Activated CD8-positive, alpha-beta T cell treated with anti-CD3 and anti-CD28 coated beads for 36 hours (primary cell): Measurements from ENCODE around the gene TACC3. TPM values are rescaled to one million over a fixed set of nuclear protein-coding genes. Genes with fewer than 3 reads are reported as not detected.

Experiments
- ATAC-seq: fragments of 200-7000 bp; cut with Tn5 transposase; one replicate; pipeline ENCODE4 v1.10.0; 2021; ENCODE audit warnings: mild to moderate bottlenecking, moderate library complexity
- CTCF ChIA-PET: fragments of 350-600 bp; sonication (Branson Sonifier 250); formaldehyde crosslinking; loops from one replicate; lab custom pipeline; 2021; ENCODE audit warnings: antibody characterized with exemption; lab: Charles Lee
- POLR2A ChIA-PET: fragments of 350-600 bp; sonication (Branson Sonifier 250); formaldehyde crosslinking; loops from one replicate; lab custom pipeline; 2021; ENCODE audit warnings: antibody characterized with exemption; lab: Charles Lee
- DNase-seq: peaks from one replicate; pipeline ENCODE4 v3.0.0-alpha.2; 2020
- H3K27ac Mint-ChIP-seq: one replicate; pipeline ENCODE4 v1.8.0; 2021; ENCODE audit warnings: mild to moderate bottlenecking, mixed read lengths
- H3K27me3 Mint-ChIP-seq: one replicate; pipeline ENCODE4 v1.8.0; 2021; ENCODE audit warnings: mixed read lengths
- H3K36me3 Mint-ChIP-seq: one replicate; pipeline ENCODE4 v1.8.0; 2021; ENCODE audit warnings: low read depth, mixed read lengths
- H3K4me1 Mint-ChIP-seq: one replicate; pipeline ENCODE4 v1.8.0; 2021; ENCODE audit warnings: low read depth, mixed read lengths
- H3K4me3 Mint-ChIP-seq: one replicate; pipeline ENCODE4 v1.8.0; 2021; ENCODE audit warnings: mild to moderate bottlenecking, moderate library complexity, mixed read lengths
- H3K9me3 Mint-ChIP-seq: one replicate; pipeline ENCODE4 v1.8.0; 2021; ENCODE audit warnings: mixed read lengths
- intact Hi-C: fragments of 100-400 bp; cut with micrococcal nuclease; formaldehyde crosslinking; loops from one replicate; pipeline ENCODE4 v1.10.0; 2022
- total RNA-seq, 2 experiments: library from RNA; stranded (reverse); gene quantifications; one replicate each; pipeline ENCODE4 v1.2.3, GENCODE V29; 2021
- TF ChIP-seq, protein P1 (sequence below): fragments of 200-600 bp; IDR thresholded peaks from one replicate; pipeline ENCODE4 v1.8.0; 2022; ENCODE audit warnings: antibody characterized with exemption, mild to moderate bottlenecking

TACC3 gene
- total RNA-seq, 2 experiments from 2014 or later = 190 to 200 TPM

GRCh38 chr4:1711571-1712215 lies 9.6 kb upstream of the TACC3 start:
- Mint-ChIP-seq H3K27me3 (no peaks in the 10 kb centered on the region), H3K36me3 (peaks cover 66% of the 10 kb centered on the region), H3K4me1 (peaks cover 55% of the 10 kb centered on the region), H3K27ac (peak overlapping the region; percentile 91), H3K9me3 (no peaks in the 10 kb centered on the region), H3K4me3 (peak overlapping the region; percentile 85)
- ATAC-seq = peak; percentile 6
- peak; percentile 44 for DNase-seq
- TF ChIP-seq, protein P1, sequence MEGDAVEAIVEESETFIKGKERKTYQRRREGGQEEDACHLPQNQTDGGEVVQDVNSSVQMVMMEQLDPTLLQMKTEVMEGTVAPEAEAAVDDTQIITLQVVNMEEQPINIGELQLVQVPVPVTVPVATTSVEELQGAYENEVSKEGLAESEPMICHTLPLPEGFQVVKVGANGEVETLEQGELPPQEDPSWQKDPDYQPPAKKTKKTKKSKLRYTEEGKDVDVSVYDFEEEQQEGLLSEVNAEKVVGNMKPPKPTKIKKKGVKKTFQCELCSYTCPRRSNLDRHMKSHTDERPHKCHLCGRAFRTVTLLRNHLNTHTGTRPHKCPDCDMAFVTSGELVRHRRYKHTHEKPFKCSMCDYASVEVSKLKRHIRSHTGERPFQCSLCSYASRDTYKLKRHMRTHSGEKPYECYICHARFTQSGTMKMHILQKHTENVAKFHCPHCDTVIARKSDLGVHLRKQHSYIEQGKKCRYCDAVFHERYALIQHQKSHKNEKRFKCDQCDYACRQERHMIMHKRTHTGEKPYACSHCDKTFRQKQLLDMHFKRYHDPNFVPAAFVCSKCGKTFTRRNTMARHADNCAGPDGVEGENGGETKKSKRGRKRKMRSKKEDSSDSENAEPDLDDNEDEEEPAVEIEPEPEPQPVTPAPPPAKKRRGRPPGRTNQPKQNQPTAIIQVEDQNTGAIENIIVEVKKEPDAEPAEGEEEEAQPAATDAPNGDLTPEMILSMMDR = no peak
- POLR2A ChIA-PET = interaction anchor here (0.7 to 9.5 kb wide), 12 partner anchors 9 to 151 kb away, joined by 3 to 190 read pairs (median 4); partner anchors contain the start of genes TACC3 and TMEM129
- intact Hi-C loops = no loop called here
- CTCF ChIA-PET = interaction anchor here (1.5 to 12.5 kb wide), 3 partner anchors 12 to 19 kb away, joined by 8 to 177 read pairs (median 12); no protein-coding TSS in a partner anchor

DNA sequence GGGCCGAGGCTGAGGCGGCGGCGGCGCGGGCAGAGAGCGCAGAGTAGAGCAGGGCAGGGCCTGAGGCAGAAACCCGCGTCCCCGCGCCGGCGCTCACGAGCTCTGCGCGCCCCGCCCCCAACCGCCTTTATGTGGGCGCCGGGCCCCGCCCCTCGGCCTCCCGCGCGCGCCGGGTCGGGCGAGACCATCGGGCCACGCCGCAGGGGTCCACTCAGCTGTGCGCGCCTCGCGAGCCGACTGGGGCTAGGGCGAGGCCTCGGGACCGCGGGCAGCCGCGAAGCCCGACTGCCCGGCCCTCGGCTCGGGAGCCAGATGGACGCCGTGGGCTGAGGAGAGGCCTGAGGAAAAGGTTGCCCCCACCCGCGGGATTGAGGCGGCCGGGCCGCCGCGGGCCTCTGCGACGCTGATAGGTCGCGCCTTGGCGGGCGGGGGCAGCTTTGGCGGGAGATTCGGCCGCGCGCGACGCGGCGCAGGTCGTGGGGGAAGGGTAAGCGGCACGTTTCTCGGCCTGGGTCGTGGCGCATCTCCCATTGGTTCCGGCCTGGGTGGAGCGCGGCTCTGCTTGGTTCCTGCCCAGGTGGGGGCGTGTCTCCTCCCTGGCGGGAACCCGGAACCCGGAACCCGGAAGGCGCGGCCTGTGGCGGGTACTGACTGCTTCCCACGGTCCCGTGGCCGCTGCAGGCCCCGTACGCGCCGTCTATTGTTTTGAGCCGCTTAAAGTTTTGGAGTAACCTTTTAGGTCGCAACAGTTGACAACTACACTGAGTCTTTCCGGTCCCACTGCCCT lies 8.9 kb upstream of the TACC3 start, which contains the start of gene SLBP:
TSS of gene SLBP (minus strand) at position 104 of the 787 bp plus-strand sequence. CDS start 131 bp downstream, outside the sequence.
- CTCF ChIA-PET = interaction anchor here (1.5 to 12.5 kb wide), 3 partner anchors 11 to 20 kb away, joined by 8 to 177 read pairs (median 12); no protein-coding TSS in a partner anchor
- DNase-seq = peak; percentile 99
- ATAC-seq = peak; percentile 91
- H3K4me1 Mint-ChIP-seq = peaks cover 54% of the 10 kb centered on the region
- TF ChIP-seq, protein P1 = no peak
- peak within 1 kb of the TSS; percentile 100 for H3K27ac Mint-ChIP-seq
- H3K36me3 Mint-ChIP-seq = peaks cover 66% of the 10 kb centered on the region
- H3K9me3 Mint-ChIP-seq = no peaks in the 10 kb centered on the region
- intact Hi-C loops = no loop called here
- no peaks in the 10 kb centered on the region for H3K27me3 Mint-ChIP-seq
- H3K4me3 Mint-ChIP-seq = peak within 1 kb of the TSS; percentile 92
- POLR2A ChIA-PET = interaction anchor here (0.5 to 9.5 kb wide), 14 partner anchors 10 to 366 kb away, joined by 3 to 190 read pairs (median 4); partner anchors contain the start of genes TACC3 and TMEM129

- DNase-seq = no peak
Observed at GRCh38 chr4:1713003-1713851, 8.1 kb upstream of the TACC3 start.

More at GRCh38 chr4:1713003-1713851, 8.1 kb upstream of the TACC3 start:
- POLR2A ChIA-PET = interaction anchor here (0.5 to 9.5 kb wide), 8 partner anchors 10 to 367 kb away, joined by 3 to 190 read pairs (median 4); partner anchors contain the start of genes TACC3 and TMEM129
- H3K9me3 Mint-ChIP-seq = no peaks in the 10 kb centered on the region
- H3K36me3 Mint-ChIP-seq = peaks cover 63% of the 10 kb centered on the region
- CTCF ChIA-PET = interaction anchor here (0.8 to 2.1 kb wide), 8 partner anchors 9 to 33 kb away, joined by 3 to 12 read pairs (median 4); no protein-coding TSS in a partner anchor
- TF ChIP-seq, protein P1 = no peak
- peak; percentile 2 for ATAC-seq
- peak overlapping the region; percentile 100 for H3K27ac Mint-ChIP-seq
- H3K4me3 Mint-ChIP-seq = peak overlapping the region; percentile 92
- peaks cover 49% of the 10 kb centered on the region for H3K4me1 Mint-ChIP-seq
- intact Hi-C loops = no loop called here
- no peaks in the 10 kb centered on the region for H3K27me3 Mint-ChIP-seq
